HG03439 (cell line): ENCODE measurements around the gene HSD17B8.
"Not testable (repeated sequence)": the region's sequence is repeated elsewhere in the genome, so short reads cannot be mapped to it uniquely, and the experiment has no call there.

Experiments used
- ATAC-seq: cut with Tn5 transposase; IDR thresholded peaks from one replicate; pipeline ENCODE4 v1.9.1; 2021; ENCODE audit warnings: mild to moderate bottlenecking, moderate library complexity; ENCODE audit not compliant: unreplicated experiment

Gene HSD17B8

GRCh38 chr6:33205191-33206026 is 954 bp downstream of the HSD17B8 start:
- ATAC-seq, result no peak

DNA sequence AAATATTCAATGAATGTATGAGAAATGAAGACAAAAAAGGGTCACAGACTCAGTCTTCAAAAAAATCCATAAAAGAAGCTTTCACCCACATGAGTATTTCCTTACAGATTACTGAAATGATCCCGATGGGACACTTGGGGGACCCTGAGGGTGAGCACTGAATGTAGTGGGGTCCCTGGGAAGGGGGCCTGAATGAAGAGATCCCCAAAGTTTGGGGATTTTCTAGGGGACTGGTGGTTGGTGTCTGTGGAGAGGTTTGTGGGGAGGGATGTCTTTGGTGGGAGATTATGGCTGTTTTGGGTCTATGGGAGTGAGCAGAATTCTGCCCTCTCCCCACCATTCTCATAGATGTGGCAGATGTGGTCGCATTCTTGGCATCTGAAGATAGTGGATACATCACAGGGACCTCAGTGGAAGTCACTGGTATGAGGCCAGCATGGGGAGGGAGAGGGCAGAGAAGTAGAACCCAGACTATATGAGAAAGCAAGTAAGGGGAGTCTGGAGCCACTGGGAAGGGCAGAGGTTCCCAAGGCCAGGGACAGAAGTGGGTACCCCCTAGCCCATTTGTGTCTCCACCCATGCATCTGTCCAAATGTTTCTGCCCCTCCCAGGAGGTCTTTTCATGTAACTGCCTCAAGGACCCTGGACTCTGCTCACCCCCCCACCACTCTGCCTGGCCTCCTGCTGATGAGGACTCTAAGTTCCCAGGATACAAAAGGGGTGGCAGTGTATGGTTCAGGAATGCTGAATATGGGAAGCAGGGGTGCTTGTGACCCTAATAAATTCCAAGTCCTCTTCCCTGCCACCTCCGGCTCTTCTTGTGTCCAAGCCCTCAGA is 1.8 kb downstream of the HSD17B8 start:
- ATAC-seq, result no peak

DNA sequence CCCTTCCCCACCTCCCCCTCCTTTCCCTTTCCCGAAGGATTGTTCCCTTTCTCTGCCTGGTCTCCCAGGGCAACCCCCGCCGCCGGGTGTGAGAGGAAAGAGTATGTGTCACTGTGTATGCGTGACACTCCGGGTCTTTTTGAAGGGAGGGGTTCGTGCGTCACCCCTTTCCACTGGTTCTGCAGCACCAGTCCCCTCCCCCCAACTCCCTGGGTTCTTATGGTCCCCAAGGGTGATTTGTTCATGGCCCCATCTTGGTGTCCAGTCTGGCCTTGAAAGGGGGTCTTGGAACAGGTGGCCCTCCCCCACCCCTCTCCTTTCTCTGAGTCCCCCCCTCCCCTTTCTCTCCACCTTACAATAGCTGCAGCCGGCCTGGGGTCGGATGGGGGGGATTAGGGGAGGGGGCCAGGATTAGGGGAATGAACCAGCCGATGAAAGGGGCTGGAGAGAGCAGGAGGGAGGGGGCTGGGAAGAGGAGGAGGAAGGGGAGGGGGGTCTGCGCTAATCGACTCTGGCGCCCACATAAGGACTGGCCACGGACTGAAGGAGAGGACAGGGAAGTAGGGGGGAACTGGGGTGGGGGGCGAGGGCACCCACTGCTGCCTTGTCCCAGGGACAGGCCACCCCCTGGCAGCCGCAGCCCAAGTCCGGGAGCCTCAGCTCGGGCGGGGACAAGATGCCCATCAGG is 2.6 kb downstream of the HSD17B8 start:
- no peak for ATAC-seq

- ATAC-seq, result no peak
These were observed 3.2 kb downstream of the HSD17B8 start for GRCh38 chr6:33207552-33208090.

- no peak for ATAC-seq
These were observed 3.9 kb downstream of the HSD17B8 start, which contains the start of gene RING1 for GRCh38 chr6:33208091-33208967. RING1 (plus strand) TSS chr6:33208500; CDS start chr6:33208823, 323 bp downstream.

- ATAC-seq, result no peak
These were observed 5.4 kb downstream of the HSD17B8 start for GRCh38 chr6:33209856-33210255.

GRCh38 chr6:33211136-33211535 is 6.7 kb downstream of the HSD17B8 start:
- ATAC-seq, result no peak

GRCh38 chr6:33211666-33212422 is 7.4 kb downstream of the HSD17B8 start:
- no peak for ATAC-seq

DNA sequence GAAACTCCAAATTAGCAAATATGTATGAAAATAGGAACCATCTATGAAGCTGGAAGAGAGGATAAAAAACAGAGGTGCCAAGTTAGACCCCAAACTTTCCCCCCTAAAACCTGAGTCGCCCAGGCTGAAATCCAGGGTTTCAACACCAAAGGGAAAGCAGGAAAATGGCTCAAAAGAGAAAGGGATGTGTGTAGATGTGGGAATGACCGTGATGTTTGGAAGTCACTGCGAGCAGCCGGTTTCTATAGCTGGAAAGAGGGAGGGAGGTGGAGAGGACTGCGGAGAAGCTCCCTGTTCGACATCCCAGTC is 8.4 kb downstream of the HSD17B8 start:
- ATAC-seq, result no peak

DNA sequence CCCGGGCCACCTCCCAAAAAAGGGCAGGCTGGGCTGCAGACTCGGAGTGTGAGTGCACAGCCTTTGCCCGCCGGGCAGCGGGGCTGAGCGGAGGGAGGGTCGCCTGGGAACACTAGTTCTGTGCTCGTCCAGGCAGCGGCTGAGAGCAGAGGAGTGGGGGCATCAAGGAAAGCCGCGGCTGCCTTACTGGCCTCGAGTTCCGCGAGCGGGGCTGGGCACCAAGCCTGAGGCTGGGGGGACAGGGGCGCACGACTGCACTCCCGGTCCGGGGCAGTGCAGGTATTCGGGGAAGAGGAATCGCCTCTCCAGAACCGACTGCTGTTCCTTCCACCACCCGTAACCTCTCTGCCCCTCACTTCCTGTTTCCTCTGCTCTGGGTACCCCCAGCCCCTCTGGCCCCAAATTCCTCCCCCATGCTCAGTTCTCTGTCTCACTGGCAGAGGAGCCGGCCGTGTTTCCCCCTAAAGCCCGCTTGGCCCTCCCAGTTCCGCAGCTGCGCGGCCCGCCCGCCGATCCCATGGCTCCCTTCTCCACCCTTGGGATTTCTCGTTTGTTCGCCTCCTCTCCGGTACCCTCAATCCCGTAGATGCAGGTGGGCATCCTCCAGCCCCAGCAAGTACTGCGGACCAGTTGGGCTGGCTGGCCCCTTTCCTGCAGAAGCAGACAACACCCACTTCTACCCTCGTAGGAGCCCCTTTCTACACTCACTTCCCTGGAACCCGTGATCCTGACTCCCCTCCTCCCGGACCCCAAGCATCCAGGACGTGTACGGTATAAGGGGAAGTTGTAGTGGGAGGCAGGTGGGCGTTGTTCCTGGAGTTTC is 8.9 kb downstream of the HSD17B8 start:
- ATAC-seq, result no peak

DNA sequence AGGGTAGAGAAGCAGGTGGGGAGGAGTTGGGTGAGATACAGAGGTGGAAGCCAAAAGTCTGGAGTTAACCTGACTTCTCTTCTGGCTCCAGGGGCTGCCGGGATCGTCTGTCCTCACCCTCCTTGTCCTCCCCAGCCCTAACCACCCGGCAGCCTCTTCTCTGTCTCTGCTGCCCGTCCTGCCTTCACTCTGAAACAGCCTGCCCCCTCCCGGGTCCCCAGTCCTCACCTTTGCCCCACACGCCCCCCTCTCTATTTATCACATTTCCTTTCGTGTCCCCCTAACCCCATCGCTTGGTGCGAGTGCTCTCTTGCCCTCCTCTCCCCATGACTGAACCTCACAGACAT is 9.5 kb downstream of the HSD17B8 start:
- ATAC-seq, result no peak

GRCh38 chr6:33215271-33216116 is 11.0 kb downstream of the HSD17B8 start:
- ATAC-seq, result no peak

DNA sequence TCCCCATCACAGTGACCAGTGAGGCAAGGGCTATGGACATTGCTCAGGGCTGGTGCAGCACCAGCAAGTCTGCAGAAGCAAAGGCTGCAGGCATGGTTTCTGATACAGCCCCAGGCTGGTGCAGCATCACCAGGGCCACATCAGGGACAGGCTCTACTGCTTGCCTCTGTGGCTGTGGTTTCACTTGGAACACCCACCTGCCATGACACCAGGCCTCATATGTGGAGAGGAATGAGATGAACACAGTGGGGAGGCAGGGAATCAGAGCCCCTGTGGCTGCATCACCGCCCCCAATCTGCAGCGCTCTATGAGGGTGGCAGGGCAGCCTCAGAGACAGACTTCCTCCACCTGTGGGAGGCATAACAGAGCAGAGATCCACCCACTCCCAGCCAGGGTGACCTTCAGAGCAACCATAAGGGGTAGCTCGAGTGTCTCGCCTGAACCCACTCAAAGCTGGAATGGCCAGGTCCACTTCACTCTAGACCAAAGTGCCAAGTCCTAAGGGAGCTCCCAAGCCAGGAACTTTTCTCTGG is 11.7 kb downstream of the HSD17B8 start:
- ATAC-seq, result no peak

DNA sequence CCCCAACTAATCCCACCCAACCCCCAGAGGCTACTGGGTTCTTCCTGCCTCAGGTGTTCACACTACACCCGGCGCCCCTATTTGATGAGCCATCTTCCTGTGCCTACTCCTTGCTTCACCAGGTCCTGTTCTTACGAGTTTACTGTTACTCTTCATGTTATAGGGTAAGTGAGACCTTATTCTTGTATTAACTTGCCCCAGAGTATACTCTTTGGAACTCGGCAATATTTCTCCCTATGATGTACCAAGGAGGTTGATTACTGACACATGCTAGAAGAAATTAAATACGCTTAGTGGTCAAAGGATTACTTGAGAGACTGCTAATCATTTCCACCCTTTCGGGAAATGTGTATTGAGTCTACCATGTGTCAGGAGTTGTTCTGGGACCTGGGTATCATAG is 12.8 kb downstream of the HSD17B8 start:
- no peak for ATAC-seq

GRCh38 chr6:33217681-33218080 is 13.2 kb downstream of the HSD17B8 start:
- no peak for ATAC-seq

DNA sequence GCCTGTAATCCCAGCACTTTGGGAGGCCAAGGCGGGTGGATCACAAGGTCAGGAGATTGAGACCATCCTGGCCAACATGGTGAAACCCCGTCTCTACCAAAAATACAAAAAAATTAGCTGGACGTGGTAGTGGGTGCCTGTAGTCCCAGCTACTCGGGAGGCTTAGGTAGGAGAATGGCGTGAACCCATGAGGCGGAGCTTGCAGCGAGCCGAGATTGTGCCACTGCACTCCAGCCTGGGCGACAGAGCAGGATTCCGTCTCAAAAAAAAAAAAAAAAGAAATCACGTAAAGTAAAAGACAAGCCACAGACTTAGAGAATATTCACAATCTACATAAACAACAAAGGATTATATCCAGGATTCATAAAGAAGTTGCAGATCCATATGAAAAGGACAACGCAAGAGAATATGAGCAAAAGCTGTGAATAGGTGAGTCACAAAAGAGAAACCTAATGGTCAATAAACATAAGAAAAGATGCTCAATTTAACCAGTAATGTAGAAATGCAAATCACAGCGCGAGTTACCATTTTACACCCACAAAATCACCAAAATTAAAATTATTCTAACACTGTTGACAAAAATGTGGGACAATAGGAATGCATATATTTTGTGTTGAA is 22.2 kb downstream of the HSD17B8 start:
- ATAC-seq, result not testable (repeated sequence)

DNA sequence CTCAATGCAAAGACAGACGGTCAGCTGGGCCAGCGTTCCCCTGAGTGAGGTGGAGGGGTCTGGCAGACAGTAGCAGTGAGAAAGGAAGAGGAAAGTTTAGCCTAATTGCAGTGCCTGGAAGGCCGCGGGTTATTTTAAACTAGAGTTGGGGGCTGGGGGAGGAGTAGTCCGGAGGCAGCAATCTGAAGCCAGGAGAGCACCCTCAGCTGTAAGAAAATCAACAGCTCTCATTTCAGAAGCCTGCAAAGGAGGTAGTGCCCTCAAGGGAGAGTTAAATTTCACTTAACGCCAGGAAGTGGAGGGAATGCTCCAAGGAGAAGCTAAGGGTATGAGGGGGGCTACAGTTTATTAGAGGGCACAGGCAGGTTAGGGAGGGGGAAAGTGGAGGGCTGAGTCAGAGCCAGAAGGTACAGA is 30.8 kb downstream of the HSD17B8 start:
- no peak for ATAC-seq
